ENCODE results near the gene CXCR4. TPM values are rescaled to one million over a fixed set of nuclear protein-coding genes. Genes with fewer than 3 reads are reported as not detected.

Gene CXCR4
- total RNA-seq, 2 experiments from 2014 or later: 1,661 to 1,739 TPM

DNA sequence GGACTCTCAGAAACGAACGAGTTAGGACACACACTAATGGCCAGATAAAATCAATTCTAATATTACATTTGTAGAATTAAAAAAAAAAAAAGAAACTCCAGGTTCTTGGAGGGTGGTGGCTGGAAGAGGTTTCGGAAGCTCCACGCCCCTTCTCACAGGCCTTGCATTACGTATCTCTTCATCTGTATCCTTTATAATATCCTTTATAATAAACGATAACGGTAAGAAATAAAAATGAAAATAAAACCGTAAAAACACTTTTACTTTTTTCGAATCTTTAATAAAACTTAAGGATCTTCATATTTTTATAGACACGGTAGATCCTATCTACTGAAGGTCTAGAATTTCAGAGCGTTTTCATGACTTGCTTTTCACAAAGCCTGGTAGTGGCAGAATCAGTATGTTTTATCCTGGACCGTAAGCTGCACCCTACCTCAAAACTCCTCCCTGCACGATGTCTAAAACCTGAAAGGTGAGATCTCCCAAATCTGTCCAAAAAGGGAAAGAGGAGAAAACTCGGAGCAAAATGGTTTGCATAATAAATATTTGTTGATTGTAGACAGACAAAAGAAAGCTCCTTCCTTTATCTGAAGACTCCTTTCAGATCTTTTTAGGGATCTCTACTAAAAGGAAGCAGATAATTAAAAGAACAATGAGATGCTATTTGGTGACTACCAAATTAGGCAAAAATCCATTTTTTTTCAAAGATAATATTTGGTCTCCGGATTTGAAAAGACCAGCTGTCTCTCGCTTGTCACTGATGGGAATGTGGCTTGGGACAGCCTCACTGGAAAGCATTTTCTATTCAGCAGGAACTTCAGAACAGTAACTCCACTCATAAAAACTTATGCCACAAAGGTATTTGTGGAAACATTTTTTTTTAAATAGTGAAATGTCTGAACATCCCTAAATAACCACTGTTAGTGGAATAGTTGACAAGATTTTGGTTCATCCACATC lies 2.0 kb upstream of the CXCR4 start:
- H3K27me3 ChIP-seq (ENCODE audit: control insufficient read depth in 1 of 2, insufficient read depth in 2 of 2, low read length in 2 of 2): no peaks in the 10 kb centered on the region
- POLR2A ChIA-PET: interaction anchor here (0.7 to 15.1 kb wide), 10 partner anchors 12 to 256 kb away, joined by 3 to 488 read pairs (median 4); no protein-coding TSS in a partner anchor
- peaks cover 28% of the 10 kb centered on the region for H3K27me3 Mint-ChIP-seq
- peak overlapping the region; percentile 27 to 96 for H3K27ac ChIP-seq (ENCODE audit: low read depth in 1 of 2, low read length in 2 of 2)
- H3K36me3 ChIP-seq (ENCODE audit: insufficient read depth, low read length): peaks cover 10% of the 10 kb centered on the region
- H3K4me3 Mint-ChIP-seq: peak overlapping the region; percentile 99
- DNase-seq (no peak), ATAC-seq (ENCODE audit: poor library complexity) (no peak)
- TF ChIP-seq CTCF (IDR thresholded peaks at IDR 0.05): no peak
- peaks cover 42% of the 10 kb centered on the region for H3K36me3 Mint-ChIP-seq (ENCODE audit: low read depth)
- peak overlapping the region; percentile 97 for H3K27ac Mint-ChIP-seq
- CTCF ChIA-PET: interaction anchor here (0.8 to 2.8 kb wide), 6 partner anchors 9 to 264 kb away, joined by 3 to 18 read pairs (median 5); no protein-coding TSS in a partner anchor
- no peaks in the 10 kb centered on the region for H3K9me3 Mint-ChIP-seq
- intact Hi-C loops (cut with DNase I, micrococcal nuclease): loop anchor here (1.0 to 5.0 kb wide), 11 partner anchors 8 to 262 kb away; partner anchors contain the start of gene DARS1 (in 1 of the 2)
- H3K4me3 ChIP-seq (ENCODE audit: low read length): peak overlapping the region; percentile 87
- H3K9me3 ChIP-seq (ENCODE audit: control insufficient read depth in 1 of 2, insufficient read depth in 1 of 2, low read length in 2 of 2): no peaks in the 10 kb centered on the region
- peaks cover 42% of the 10 kb centered on the region for H3K4me1 ChIP-seq (ENCODE audit: insufficient read depth, low read length)
- H3K4me1 Mint-ChIP-seq (ENCODE audit: low read depth): peaks cover 72% of the 10 kb centered on the region

GRCh38 chr2:136118819-136119716 lies 1.1 kb upstream of the CXCR4 start:
- H3K4me1 Mint-ChIP-seq (ENCODE audit: low read depth): peaks cover 72% of the 10 kb centered on the region
- CTCF ChIA-PET: interaction anchor here (0.9 to 2.8 kb wide), 7 partner anchors 10 to 209 kb away, joined by 3 to 18 read pairs (median 5); no protein-coding TSS in a partner anchor
- DNase-seq (peak; percentile 81 to 96 (median 90)), ATAC-seq (ENCODE audit: poor library complexity) (peak; percentile 51)
- H3K27ac Mint-ChIP-seq: peak overlapping the region; percentile 97
- POLR2A ChIA-PET: interaction anchor here (0.7 to 15.1 kb wide), 20 partner anchors 13 to 263 kb away, joined by 3 to 488 read pairs (median 4); partner anchors contain the start of gene DARS1
- peak overlapping the region; percentile 99 for H3K4me3 Mint-ChIP-seq
- H3K27me3 Mint-ChIP-seq: peaks cover 28% of the 10 kb centered on the region
- intact Hi-C loops (cut with DNase I, micrococcal nuclease): loop anchor here (1.0 to 5.0 kb wide), 11 partner anchors 10 to 263 kb away; partner anchors contain the start of gene DARS1 (in 1 of the 2)
- H3K36me3 Mint-ChIP-seq (ENCODE audit: low read depth): peaks cover 51% of the 10 kb centered on the region
- TF ChIP-seq CTCF (IDR thresholded peaks at IDR 0.05): no peak
- H3K27me3 ChIP-seq (ENCODE audit: control insufficient read depth in 1 of 2, insufficient read depth in 2 of 2, low read length in 2 of 2): no peaks in the 10 kb centered on the region
- H3K4me3 ChIP-seq (ENCODE audit: low read length): peak overlapping the region; percentile 87
- H3K4me1 ChIP-seq (ENCODE audit: insufficient read depth, low read length): peaks cover 37% of the 10 kb centered on the region
- peaks cover 3% of the 10 kb centered on the region for H3K9me3 Mint-ChIP-seq
- peaks cover 19% of the 10 kb centered on the region for H3K36me3 ChIP-seq (ENCODE audit: insufficient read depth, low read length)
- peak overlapping the region; percentile 77 to 96 for H3K27ac ChIP-seq (ENCODE audit: low read depth in 1 of 2, low read length in 2 of 2)
- H3K9me3 ChIP-seq (ENCODE audit: control insufficient read depth in 1 of 2, insufficient read depth in 1 of 2, low read length in 2 of 2): no peaks in the 10 kb centered on the region
